HepG2 (cell line): ENCODE measurements around the gene ZFP62. TPM values are rescaled to one million over a fixed set of nuclear protein-coding genes. Genes with fewer than 3 reads are reported as not detected.
A peak's percentile ranks its signal among the peaks of the same experiment; 100 is the strongest.

Experiments used
- ARID2 ChIP-seq: sonication (generic); formaldehyde crosslinking; IDR thresholded peaks from 2 replicates; pipeline ENCODE4 v1.8.1; 2022; ENCODE audit warnings: mild to moderate bottlenecking, missing genetic modification reagents, borderline replicate concordance
- CHCHD3 ChIP-seq: sonication (generic); formaldehyde crosslinking; IDR thresholded peaks from 2 replicates; pipeline ENCODE4 v1.8.0; 2022; ENCODE audit warnings: mild to moderate bottlenecking, missing genetic modification reagents, moderate library complexity
- GATAD2A ChIP-seq: IDR thresholded peaks from 2 replicates; pipeline ENCODE4 v1.6.1; 2016
- HIC2 ChIP-seq: sonication (generic); formaldehyde crosslinking; IDR thresholded peaks from 2 replicates; pipeline ENCODE4 v1.9.0; 2022; ENCODE audit warnings: low read depth, missing genetic modification reagents
- KIAA2018 ChIP-seq: sonication (generic); formaldehyde crosslinking; IDR thresholded peaks from 2 replicates; pipeline ENCODE4 v1.5.0; 2020; ENCODE audit warnings: mild to moderate bottlenecking, missing genetic modification reagents, borderline replicate concordance
- SNAPC4 ChIP-seq: sonication (generic); formaldehyde crosslinking; IDR thresholded peaks from 2 replicates; pipeline ENCODE4 v1.4.0; 2020; ENCODE audit warnings: mild to moderate bottlenecking, missing genetic modification reagents
- YEATS2 ChIP-seq: sonication (generic); formaldehyde crosslinking; IDR thresholded peaks from 2 replicates; pipeline ENCODE4 v1.4.0; 2020; ENCODE audit warnings: missing genetic modification reagents, borderline replicate concordance
- ZNF512 ChIP-seq: sonication (generic); formaldehyde crosslinking; IDR thresholded peaks from 2 replicates; pipeline ENCODE4 v1.4.0; 2020; ENCODE audit warnings: mild to moderate bottlenecking, missing genetic modification reagents
- ZNF780A ChIP-seq: sonication (generic); formaldehyde crosslinking; IDR thresholded peaks from 2 replicates; pipeline ENCODE4 v1.8.0; 2022; ENCODE audit warnings: mild to moderate bottlenecking, missing genetic modification reagents, moderate library complexity
- ZNF788 ChIP-seq: sonication (generic); formaldehyde crosslinking; IDR thresholded peaks from 2 replicates; pipeline ENCODE4 v1.5.0; 2020; ENCODE audit warnings: mild to moderate bottlenecking, missing genetic modification reagents, borderline replicate concordance
- ZNF790 ChIP-seq: sonication (generic); formaldehyde crosslinking; IDR thresholded peaks from 2 replicates; pipeline ENCODE4 v1.8.0; 2022; ENCODE audit warnings: missing genetic modification reagents, mild to moderate bottlenecking, borderline replicate concordance
- polyA plus RNA-seq, 8 experiments: library from polyadenylated mRNA; depleted of rRNA in 3 of 8; stranded (reverse) in 7 of 8; unstranded in 1 of 8; fragments of >200 nt; fragmentation: Illumina TruSeq in 4 of 8; extraction: Trizol in 4 of 8; gene quantifications; 2 replicates each; pipeline versions ENCODE4 v1.2.1 to v1.2.3, GENCODE V29; 2011 to 2016; ENCODE audit warnings: low read depth in 4 of 8, missing spikeins in 1 of 8, mixed read lengths in 1 of 8; ENCODE audit not compliant: insufficient read depth in 1 of 8
- total RNA-seq, 5 experiments: library from RNA; depleted of rRNA; stranded (reverse); fragments of >200 nt; fragmentation: Illumina TruSeq; extraction: Trizol; gene quantifications; 2 replicates each; pipeline ENCODE4 v1.2.3, GENCODE V29; 2016; ENCODE audit warnings: low read depth in 1 of 5

ZFP62 gene
- total and polyA plus RNA-seq, 2 of the 13 experiments (the other 11 are each of a cell fraction or from before 2014, with no cell fraction given): 8.2 to 19.4 TPM

- no peak for TF ChIP-seq SNAPC4
- no peak for TF ChIP-seq HIC2 (CRISPR knock-in tag)
- peak; percentile 33; the same call in 1 of the 2 replicates for TF ChIP-seq ZNF788
- no peak for TF ChIP-seq ZNF780A (CRISPR knock-in tag)
- peak; percentile 2; the same call in 1 of the 2 replicates for TF ChIP-seq GATAD2A (CRISPR knock-in tag)
- TF ChIP-seq KIAA2018 (CRISPR knock-in tag): no peak
- no peak; the same call in 1 of the 2 replicates for TF ChIP-seq ZNF790
- peak; percentile 64 for TF ChIP-seq CHCHD3 (CRISPR knock-in tag)
- peak; percentile 81 for TF ChIP-seq YEATS2
- TF ChIP-seq ARID2 (CRISPR knock-in tag): no peak
- TF ChIP-seq ZNF512: no peak
These were observed 50.7 kb downstream of the ZFP62 start (continued) for GRCh38 chr5:180810210-180810958.
